PC-3 (cell line): ENCODE data around the gene GRIN2A. TPM values are rescaled to one million over a fixed set of nuclear protein-coding genes. Genes with fewer than 3 reads are reported as not detected.

Experiments
- ATAC-seq: fragments of 200-7000 bp; cut with Tn5 transposase; 2 replicates; pipeline ENCODE4 v1.9.1; 2020; ENCODE audit warnings: mild to moderate bottlenecking, moderate library complexity
- BruUV-seq: library from RNA; stranded (reverse); fragments of 400-500 nt; replicated peaks from 2 replicates; lab custom pipeline; 2021; lab: Mats Ljungman, UMichigan
- CTCF ChIA-PET: fragments of 300-600 bp; sonication (Branson Sonifier 250); formaldehyde crosslinking; loops from one replicate; lab custom pipeline; 2022; ENCODE audit warnings: antibody characterized with exemption; lab: Charles Lee
- POLR2A ChIA-PET: fragments of 300-600 bp; sonication (Branson Sonifier 250); formaldehyde crosslinking; loops from one replicate; lab custom pipeline; 2022; ENCODE audit warnings: antibody characterized with exemption; ENCODE audit not compliant: unreplicated experiment; lab: Charles Lee
- DNase-seq: peaks from one replicate; pipeline ENCODE4 v3.0.0-alpha.2; 2015
- H2AFZ ChIP-seq: fragments of 300-600 bp; sonication (generic); 2 replicates; pipeline ENCODE4 v1.6.0; 2016; ENCODE audit warnings: antibody characterized with exemption, low read length
- H3F3A ChIP-seq: fragments of 300-600 bp; sonication (generic); one replicate; pipeline ENCODE4 v1.6.0; 2017; ENCODE audit warnings: antibody characterized with exemption, low read length, control low read depth, mild to moderate bottlenecking; ENCODE audit not compliant: unreplicated experiment
- H3K27ac ChIP-seq: fragments of 300-600 bp; sonication (generic); 2 replicates; pipeline ENCODE4 v1.5.1; 2016; ENCODE audit warnings: mild to moderate bottlenecking, low read length
- H3K27me3 ChIP-seq: fragments of 300-600 bp; sonication (generic); 2 replicates; pipeline ENCODE4 v1.6.1; 2016; ENCODE audit warnings: low read length, mixed read lengths
- H3K36me3 ChIP-seq: fragments of 300-600 bp; sonication (generic); 2 replicates; pipeline ENCODE4 v1.6.1; 2016; ENCODE audit warnings: low read depth, mixed run types, low read length, mixed read lengths
- H3K4me1 ChIP-seq: fragments of 300-600 bp; sonication (generic); 2 replicates; pipeline ENCODE4 v1.5.1; 2016; ENCODE audit warnings: low read length; ENCODE audit not compliant: insufficient read depth
- H3K4me2 ChIP-seq: fragments of 300-600 bp; sonication (generic); 2 replicates; pipeline ENCODE4 v1.6.0; 2016; ENCODE audit warnings: low read length
- H3K4me3 ChIP-seq: fragments of 300-600 bp; sonication (generic); 2 replicates; pipeline ENCODE4 v1.5.1; 2016; ENCODE audit warnings: mild to moderate bottlenecking, low read length, mixed read lengths
- H3K79me2 ChIP-seq: fragments of 300-600 bp; sonication (generic); 2 replicates; pipeline ENCODE4 v1.6.1; 2017; ENCODE audit warnings: low read length, mixed read lengths
- H3K9ac ChIP-seq: fragments of 300-600 bp; sonication (generic); 2 replicates; pipeline ENCODE4 v1.6.0; 2016; ENCODE audit warnings: mild to moderate bottlenecking, low read length
- H3K9me2 ChIP-seq: fragments of 300-600 bp; sonication (generic); replicated peaks from 2 replicates; pipeline ENCODE4 v1.6.1; 2016; ENCODE audit warnings: mixed run types, low read length, mixed read lengths
- H3K9me3 ChIP-seq: fragments of 300-600 bp; sonication (generic); 2 replicates; pipeline ENCODE4 v1.6.1; 2016; ENCODE audit warnings: low read length, mixed read lengths
- H4K20me1 ChIP-seq: fragments of 300-600 bp; sonication (generic); 2 replicates; pipeline ENCODE4 v1.6.1; 2016; ENCODE audit warnings: low read length, mixed read lengths
- EZH2 ChIP-seq: fragments of 300-600 bp; sonication (generic); IDR thresholded peaks from one replicate; pipeline ENCODE4 v1.6.1; 2017; ENCODE audit warnings: antibody characterized with exemption, mild to moderate bottlenecking, low read length; ENCODE audit not compliant: unreplicated experiment
- EZH2phosphoT487 ChIP-seq: fragments of 300-600 bp; sonication (generic); IDR thresholded peaks from 2 replicates; pipeline ENCODE4 v1.6.1; 2018; ENCODE audit warnings: mild to moderate bottlenecking, antibody characterized with exemption, low read length, borderline replicate concordance
- intact Hi-C: fragments of 100-400 bp; cut with micrococcal nuclease; formaldehyde crosslinking; loops from 2 replicates; pipeline ENCODE4 v1.9.0; 2023
- total RNA-seq: library from RNA; depleted of rRNA; stranded (reverse); fragments of >200 nt; gene quantifications from 2 replicates; pipeline ENCODE4 v1.2.3, GENCODE V29; 2014
- TF ChIP-seq, protein P1 (sequence below): fragments of 300-600 bp; sonication (generic); conservative IDR thresholded peaks from 2 replicates; pipeline ENCODE4 v1.5.1; 2017; ENCODE audit warnings: antibody characterized with exemption, low read depth, mild to moderate bottlenecking, low read length

The GRIN2A gene
- total RNA-seq, 1 experiment from 2014 or later = 0.04 TPM

- Histone ChIP-seq H2AFZ (no peak overlapping the region), H3K4me2 (peak overlapping the region; percentile 69), H3K36me3 (no peaks in the 10 kb centered on the region), H3K9me2 (no peaks in the 10 kb centered on the region), H3K27ac (peak overlapping the region; percentile 97), H3K79me2 (no peaks in the 10 kb centered on the region), H4K20me1 (no peaks in the 10 kb centered on the region), H3K4me3 (no peak overlapping the region; the same call in 1 of the 2 replicates), H3F3A (no peaks in the 10 kb centered on the region), H3K27me3 (peaks cover 11% of the 10 kb centered on the region), H3K9ac (peak overlapping the region; percentile 67), H3K9me3 (no peaks in the 10 kb centered on the region), H3K4me1 (peaks cover 32% of the 10 kb centered on the region)
- ATAC-seq (peak; percentile 56; the same call in 1 of the 2 replicates), DNase-seq (peak; percentile 72)
- POLR2A ChIA-PET = no interaction called here
- TF ChIP-seq EZH2phosphoT487 = no peak
- no peak for TF ChIP-seq EZH2
- TF ChIP-seq, protein P1, sequence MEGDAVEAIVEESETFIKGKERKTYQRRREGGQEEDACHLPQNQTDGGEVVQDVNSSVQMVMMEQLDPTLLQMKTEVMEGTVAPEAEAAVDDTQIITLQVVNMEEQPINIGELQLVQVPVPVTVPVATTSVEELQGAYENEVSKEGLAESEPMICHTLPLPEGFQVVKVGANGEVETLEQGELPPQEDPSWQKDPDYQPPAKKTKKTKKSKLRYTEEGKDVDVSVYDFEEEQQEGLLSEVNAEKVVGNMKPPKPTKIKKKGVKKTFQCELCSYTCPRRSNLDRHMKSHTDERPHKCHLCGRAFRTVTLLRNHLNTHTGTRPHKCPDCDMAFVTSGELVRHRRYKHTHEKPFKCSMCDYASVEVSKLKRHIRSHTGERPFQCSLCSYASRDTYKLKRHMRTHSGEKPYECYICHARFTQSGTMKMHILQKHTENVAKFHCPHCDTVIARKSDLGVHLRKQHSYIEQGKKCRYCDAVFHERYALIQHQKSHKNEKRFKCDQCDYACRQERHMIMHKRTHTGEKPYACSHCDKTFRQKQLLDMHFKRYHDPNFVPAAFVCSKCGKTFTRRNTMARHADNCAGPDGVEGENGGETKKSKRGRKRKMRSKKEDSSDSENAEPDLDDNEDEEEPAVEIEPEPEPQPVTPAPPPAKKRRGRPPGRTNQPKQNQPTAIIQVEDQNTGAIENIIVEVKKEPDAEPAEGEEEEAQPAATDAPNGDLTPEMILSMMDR = no peak
- CTCF ChIA-PET = no interaction called here
- intact Hi-C loops = no loop called here
- BruUV-seq = no TSS peak
These were observed 336.4 kb downstream of the GRIN2A start for GRCh38 chr16:9845661-9846361.

GRCh38 chr16:9844361-9844760, 337.9 kb downstream of the GRIN2A start:
- CTCF ChIA-PET = no interaction called here
- ATAC-seq = no peak
- Histone ChIP-seq H3K4me2 (no peak overlapping the region), H3K4me3 (no peak overlapping the region), H3F3A (no peaks in the 10 kb centered on the region), H3K9me3 (no peaks in the 10 kb centered on the region), H2AFZ (no peak overlapping the region), H3K4me1 (peaks cover 32% of the 10 kb centered on the region), H3K9ac (no peak overlapping the region), H4K20me1 (no peaks in the 10 kb centered on the region), H3K27ac (no peak overlapping the region), H3K9me2 (no peaks in the 10 kb centered on the region), H3K79me2 (no peaks in the 10 kb centered on the region), H3K36me3 (no peaks in the 10 kb centered on the region), H3K27me3 (no peaks in the 10 kb centered on the region)
- TF ChIP-seq, protein P1 = no peak
- TF ChIP-seq EZH2 = no peak
- no peak for TF ChIP-seq EZH2phosphoT487
- no TSS peak for BruUV-seq
- POLR2A ChIA-PET = no interaction called here
- intact Hi-C loops = no loop called here
- DNase-seq = peak; percentile 28

GRCh38 chr16:9843424-9844018, 338.7 kb downstream of the GRIN2A start:
- no peak overlapping the region for H3K9ac ChIP-seq
- H3K9me3 ChIP-seq = no peaks in the 10 kb centered on the region
- H3K4me3 ChIP-seq = no peak overlapping the region
- intact Hi-C loops = no loop called here
- no peaks in the 10 kb centered on the region for H3K79me2 ChIP-seq
- TF ChIP-seq, protein P1 = no peak
- TF ChIP-seq EZH2 (no peak), EZH2phosphoT487 (no peak)
- no peaks in the 10 kb centered on the region for H3K9me2 ChIP-seq
- H3K4me2 ChIP-seq = no peak overlapping the region
- no peaks in the 10 kb centered on the region for H3F3A ChIP-seq
- no peaks in the 10 kb centered on the region for H3K36me3 ChIP-seq
- ChIA-PET CTCF (no interaction called here), POLR2A (no interaction called here)
- no peaks in the 10 kb centered on the region for H4K20me1 ChIP-seq
- H3K27me3 ChIP-seq = no peaks in the 10 kb centered on the region
- H3K27ac ChIP-seq = no peak overlapping the region
- BruUV-seq = no TSS peak
- peaks cover 32% of the 10 kb centered on the region for H3K4me1 ChIP-seq
- no peak for ATAC-seq
- H2AFZ ChIP-seq = no peak overlapping the region
- no peak for DNase-seq
